Activated T-helper 1 cell treated with anti-CD3 and anti-CD28 coated beads, Interleukin-2, amount 50 U/mL, for 16 hours (primary cell): ENCODE results near the gene CLOCK.
A peak's percentile ranks its signal among the peaks of the same experiment; 100 is the strongest.

Source experiments
- DNase-seq, 2 donors: peaks; one replicate each; pipeline ENCODE4 v3.0.0-alpha.2; 2020; ENCODE audit warnings: low read depth in 1 of 2, low spot score in 1 of 2

The CLOCK gene

GRCh38 chr4:55424791-55425190 lies 121.9 kb downstream of the CLOCK start:
- DNase-seq = no peak

GRCh38 chr4:55416176-55416575 lies 130.5 kb downstream of the CLOCK start:
- no peak for DNase-seq

GRCh38 chr4:55411621-55412020 lies 135.1 kb downstream of the CLOCK start:
- DNase-seq = no peak

GRCh38 chr4:55410431-55410830 lies 136.3 kb downstream of the CLOCK start:
- DNase-seq = no peak

- no peak for DNase-seq
These were observed 137.1 kb downstream of the CLOCK start for GRCh38 chr4:55409468-55410171.

GRCh38 chr4:55407764-55408163 lies 138.9 kb downstream of the CLOCK start:
- DNase-seq = no peak

GRCh38 chr4:55407119-55407518 lies 139.6 kb downstream of the CLOCK start:
- DNase-seq = no peak

- DNase-seq = no peak
These were observed 140.2 kb downstream of the CLOCK start for GRCh38 chr4:55406545-55406944.

- no peak for DNase-seq
These were observed 141.6 kb downstream of the CLOCK start for GRCh38 chr4:55405073-55405472.

GRCh38 chr4:55399581-55399980 lies 147.1 kb downstream of the CLOCK start:
- DNase-seq = no peak

- DNase-seq = no peak
These were observed 147.7 kb downstream of the CLOCK start for GRCh38 chr4:55398966-55399365.

- no peak for DNase-seq
These were observed 148.2 kb downstream of the CLOCK start for GRCh38 chr4:55398461-55398860.

GRCh38 chr4:55397520-55398321 lies 149.0 kb downstream of the CLOCK start:
- no peak for DNase-seq

- no peak for DNase-seq
These were observed 149.6 kb downstream of the CLOCK start for GRCh38 chr4:55397126-55397436.

- peak in 1 of 2 donors; percentile 5 for DNase-seq
These were observed 150.2 kb downstream of the CLOCK start for GRCh38 chr4:55396308-55397125.

- DNase-seq = peak; percentile 78 to 83
These were observed 151.0 kb downstream of the CLOCK start, which contains the start of gene TMEM165 for GRCh38 chr4:55395529-55396307. TMEM165 (plus strand) TSS chr4:55395957; CDS start chr4:55396190, 233 bp downstream.

- DNase-seq = no peak
These were observed 151.5 kb downstream of the CLOCK start for GRCh38 chr4:55395218-55395528.

GRCh38 chr4:55393461-55394320 lies 153.0 kb downstream of the CLOCK start:
- DNase-seq = no peak

- no peak for DNase-seq
These were observed 159.9 kb downstream of the CLOCK start for GRCh38 chr4:55386840-55387239.

GRCh38 chr4:55386073-55386472 lies 160.6 kb downstream of the CLOCK start:
- DNase-seq = no peak
